DND-41 (cell line): ENCODE data around the gene SLC25A21.

ENCODE experiments used
- ATAC-seq: fragments of 200-7000 bp; cut with Tn5 transposase; 3 replicates; pipeline ENCODE4 v1.9.1; 2021; ENCODE audit warnings: low read depth; ENCODE audit not compliant: insufficient read depth
- DNase-seq: peaks from one replicate; pipeline ENCODE4 v3.0.0-alpha.2; 2020
- H2AFZ ChIP-seq: 2 replicates; pipeline ENCODE4 v1.6.0; 2012; ENCODE audit warnings: low read depth, low read length
- H3K27ac ChIP-seq: 2 replicates; pipeline ENCODE4 v1.5.1; 2012; ENCODE audit warnings: low read length, inconsistent platforms
- H3K27me3 ChIP-seq: fragments of 200-600 bp; sonication (generic); 2 replicates; pipeline ENCODE4 v1.6.0; 2012; ENCODE audit warnings: low read length, mild to moderate bottlenecking, inconsistent platforms; ENCODE audit not compliant: insufficient read depth, poor library complexity
- H3K36me3 ChIP-seq: 2 replicates; pipeline ENCODE4 v1.5.1; 2012; ENCODE audit warnings: low read length, inconsistent platforms; ENCODE audit not compliant: insufficient read depth
- H3K4me1 ChIP-seq: 2 replicates; pipeline ENCODE4 v1.5.1; 2012; ENCODE audit warnings: mild to moderate bottlenecking, low read length; ENCODE audit not compliant: insufficient read depth
- H3K4me2 ChIP-seq: 2 replicates; pipeline ENCODE4 v1.6.0; 2012; ENCODE audit warnings: mild to moderate bottlenecking, moderate library complexity, low read length, inconsistent platforms; ENCODE audit not compliant: insufficient read depth
- H3K4me3 ChIP-seq, 2 experiments: fragments of 200-600 bp in 1 of 2; shearing (Covaris generic) in 1 of 2; 2 replicates each; pipeline ENCODE4 v1.5.1; 2012 to 2016; ENCODE audit warnings: inconsistent platforms in 2 of 2, low read length in 2 of 2, mild to moderate bottlenecking in 2 of 2, low read depth in 1 of 2, moderate library complexity in 1 of 2
- H3K79me2 ChIP-seq: 2 replicates; pipeline ENCODE4 v1.6.0; 2012; ENCODE audit warnings: low read length, inconsistent platforms; ENCODE audit not compliant: insufficient read depth
- H3K9ac ChIP-seq: 2 replicates; pipeline ENCODE4 v1.6.0; 2012; ENCODE audit warnings: low read depth, mild to moderate bottlenecking, inconsistent platforms, low read length, moderate library complexity
- H3K9me3 ChIP-seq: 2 replicates; pipeline ENCODE4 v1.5.1; 2012; ENCODE audit warnings: low read length, moderate library complexity, mild to moderate bottlenecking, inconsistent platforms; ENCODE audit not compliant: insufficient read depth, severe bottlenecking
- H4K20me1 ChIP-seq: 2 replicates; pipeline ENCODE4 v1.6.0; 2012; ENCODE audit warnings: low read length; ENCODE audit not compliant: insufficient read depth
- EZH2 ChIP-seq: IDR thresholded peaks from 3 replicates; pipeline ENCODE4 v1.6.1; 2012; ENCODE audit warnings: borderline replicate concordance, low read depth, mild to moderate bottlenecking, moderate library complexity, low read length, inconsistent platforms; ENCODE audit not compliant: severe bottlenecking
- TF ChIP-seq, protein P1 (sequence below): IDR thresholded peaks from 2 replicates; pipeline ENCODE4 v1.5.1; 2012; ENCODE audit warnings: borderline replicate concordance, low read length, moderate library complexity, mild to moderate bottlenecking; ENCODE audit not compliant: poor library complexity, severe bottlenecking; ENCODE audit errors: extremely low read depth

Gene SLC25A21

GRCh38 chr14:36655963-36656686, 516.3 kb downstream of the SLC25A21 start:
- Histone ChIP-seq H4K20me1 (no peaks in the 10 kb centered on the region), H3K27ac (no peak overlapping the region), H3K4me1 (no peaks in the 10 kb centered on the region), H3K9me3 (peaks cover 14% of the 10 kb centered on the region), H3K79me2 (no peaks in the 10 kb centered on the region), H2AFZ (no peak overlapping the region), H3K36me3 (no peaks in the 10 kb centered on the region), H3K27me3 (no peaks in the 10 kb centered on the region), H3K4me3 (no peak overlapping the region), H3K4me2 (no peak overlapping the region), H3K9ac (no peak overlapping the region)
- DNase-seq = no peak
- TF ChIP-seq, protein P1, sequence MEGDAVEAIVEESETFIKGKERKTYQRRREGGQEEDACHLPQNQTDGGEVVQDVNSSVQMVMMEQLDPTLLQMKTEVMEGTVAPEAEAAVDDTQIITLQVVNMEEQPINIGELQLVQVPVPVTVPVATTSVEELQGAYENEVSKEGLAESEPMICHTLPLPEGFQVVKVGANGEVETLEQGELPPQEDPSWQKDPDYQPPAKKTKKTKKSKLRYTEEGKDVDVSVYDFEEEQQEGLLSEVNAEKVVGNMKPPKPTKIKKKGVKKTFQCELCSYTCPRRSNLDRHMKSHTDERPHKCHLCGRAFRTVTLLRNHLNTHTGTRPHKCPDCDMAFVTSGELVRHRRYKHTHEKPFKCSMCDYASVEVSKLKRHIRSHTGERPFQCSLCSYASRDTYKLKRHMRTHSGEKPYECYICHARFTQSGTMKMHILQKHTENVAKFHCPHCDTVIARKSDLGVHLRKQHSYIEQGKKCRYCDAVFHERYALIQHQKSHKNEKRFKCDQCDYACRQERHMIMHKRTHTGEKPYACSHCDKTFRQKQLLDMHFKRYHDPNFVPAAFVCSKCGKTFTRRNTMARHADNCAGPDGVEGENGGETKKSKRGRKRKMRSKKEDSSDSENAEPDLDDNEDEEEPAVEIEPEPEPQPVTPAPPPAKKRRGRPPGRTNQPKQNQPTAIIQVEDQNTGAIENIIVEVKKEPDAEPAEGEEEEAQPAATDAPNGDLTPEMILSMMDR = peak; percentile 29
- TF ChIP-seq EZH2 = no peak
- ATAC-seq = no peak

- Histone ChIP-seq H3K9ac (no peak overlapping the region), H3K36me3 (no peaks in the 10 kb centered on the region), H2AFZ (no peak overlapping the region), H3K4me1 (no peaks in the 10 kb centered on the region), H3K4me2 (no peak overlapping the region), H3K27ac (no peak overlapping the region), H3K4me3 (no peak overlapping the region), H3K27me3 (no peaks in the 10 kb centered on the region), H3K79me2 (no peaks in the 10 kb centered on the region), H4K20me1 (no peaks in the 10 kb centered on the region), H3K9me3 (peaks cover 14% of the 10 kb centered on the region)
- TF ChIP-seq EZH2 = no peak
- TF ChIP-seq, protein P1 = no peak
- DNase-seq (no peak), ATAC-seq (no peak)
These were observed 516.8 kb downstream of the SLC25A21 start for GRCh38 chr14:36655571-36655962.

- H2AFZ ChIP-seq = no peak overlapping the region
- H3K4me3 ChIP-seq = no peak overlapping the region
- no peak overlapping the region for H3K9ac ChIP-seq
- ATAC-seq = no peak
- H3K27me3 ChIP-seq = no peaks in the 10 kb centered on the region
- TF ChIP-seq, protein P1 = no peak
- TF ChIP-seq EZH2 = no peak
- no peak overlapping the region for H3K27ac ChIP-seq
- no peaks in the 10 kb centered on the region for H3K36me3 ChIP-seq
- no peaks in the 10 kb centered on the region for H3K4me1 ChIP-seq
- H4K20me1 ChIP-seq = no peaks in the 10 kb centered on the region
- no peaks in the 10 kb centered on the region for H3K79me2 ChIP-seq
- H3K9me3 ChIP-seq = peaks cover 14% of the 10 kb centered on the region
- DNase-seq = no peak
- H3K4me2 ChIP-seq = no peak overlapping the region
These were observed 517.5 kb downstream of the SLC25A21 start for GRCh38 chr14:36654794-36655381.
